ENCODE results near the gene OGA. TPM values are rescaled to one million over a fixed set of nuclear protein-coding genes. Genes with fewer than 3 reads are reported as not detected.
"Not testable (repeated sequence)": the region's sequence is repeated elsewhere in the genome, so short reads cannot be mapped to it uniquely, and the experiment has no call there.

The OGA gene
- total RNA-seq, 1 donor: 53.3 TPM

GRCh38 chr10:101807158-101807557 lies 11.1 kb downstream of the OGA start:
- no peak for DNase-seq (ENCODE audit: low read depth in 2 of 3, low spot score in 2 of 3)

GRCh38 chr10:101803511-101803910 lies 14.7 kb downstream of the OGA start:
- no peak for DNase-seq (ENCODE audit: low read depth in 2 of 3, low spot score in 2 of 3)

- DNase-seq (ENCODE audit: low read depth in 2 of 3, low spot score in 2 of 3): no peak
These were observed 20.7 kb downstream of the OGA start for GRCh38 chr10:101797403-101798059.

GRCh38 chr10:101793526-101793925 lies 24.7 kb downstream of the OGA start:
- no peak for DNase-seq (ENCODE audit: low read depth in 2 of 3, low spot score in 2 of 3)

- no peak for DNase-seq (ENCODE audit: low read depth in 2 of 3, low spot score in 2 of 3)
These were observed 28.6 kb downstream of the OGA start for GRCh38 chr10:101789686-101790085.

- not testable (repeated sequence) for DNase-seq (ENCODE audit: low read depth in 2 of 3, low spot score in 2 of 3)
These were observed 29.0 kb downstream of the OGA start for GRCh38 chr10:101789231-101789630.

- DNase-seq (ENCODE audit: low read depth in 2 of 3, low spot score in 2 of 3): no peak
These were observed 32.4 kb downstream of the OGA start for GRCh38 chr10:101785801-101786200.

- DNase-seq (ENCODE audit: low read depth in 2 of 3, low spot score in 2 of 3): no peak
These were observed 33.7 kb downstream of the OGA start for GRCh38 chr10:101784558-101784957.

GRCh38 chr10:101783736-101784118 lies 34.5 kb downstream of the OGA start:
- DNase-seq (ENCODE audit: low read depth in 2 of 3, low spot score in 2 of 3): no peak

- DNase-seq (ENCODE audit: low read depth in 2 of 3, low spot score in 2 of 3): peak in 2 of 3 donors; percentile 78 to 85
These were observed 35.2 kb downstream of the OGA start, which contains the start of gene NPM3 for GRCh38 chr10:101782811-101783735. Gene NPM3 (minus strand): TSS chr10:101783446. CDS start chr10:101783390, 56 bp downstream.

- no peak for DNase-seq (ENCODE audit: low read depth in 2 of 3, low spot score in 2 of 3)
These were observed 36.0 kb downstream of the OGA start for GRCh38 chr10:101781984-101782810.

- DNase-seq (ENCODE audit: low read depth in 2 of 3, low spot score in 2 of 3): no peak
These were observed 36.6 kb downstream of the OGA start for GRCh38 chr10:101781655-101781983.

- peak in 2 of 3 donors; percentile 63 to 79 for DNase-seq (ENCODE audit: low read depth in 2 of 3, low spot score in 2 of 3)
These were observed 37.2 kb downstream of the OGA start for GRCh38 chr10:101780818-101781654.

GRCh38 chr10:101780187-101780817 lies 37.9 kb downstream of the OGA start:
- no peak for DNase-seq (ENCODE audit: low read depth in 2 of 3, low spot score in 2 of 3)

GRCh38 chr10:101779544-101780186 lies 38.6 kb downstream of the OGA start:
- DNase-seq (ENCODE audit: low read depth in 2 of 3, low spot score in 2 of 3): peak; percentile 59 to 82 (median 67)

GRCh38 chr10:101778781-101779543 lies 39.3 kb downstream of the OGA start:
- DNase-seq (ENCODE audit: low read depth in 2 of 3, low spot score in 2 of 3): peak in 1 of 3 donors; percentile 31

- no peak for DNase-seq (ENCODE audit: low read depth in 2 of 3, low spot score in 2 of 3)
These were observed 40.0 kb downstream of the OGA start for GRCh38 chr10:101778151-101778780.

- DNase-seq (ENCODE audit: low read depth in 2 of 3, low spot score in 2 of 3): no peak
These were observed 40.6 kb downstream of the OGA start for GRCh38 chr10:101777619-101778145.
